Activated CD4-positive, alpha-beta T cell treated with anti-CD3 and anti-CD28 coated beads for 36 hours (primary cell): ENCODE data around the gene SYNCRIP. TPM values are rescaled to one million over a fixed set of nuclear protein-coding genes. Genes with fewer than 3 reads are reported as not detected.
"Not testable (repeated sequence)": the region's sequence is repeated elsewhere in the genome, so short reads cannot be mapped to it uniquely, and the experiment has no call there.

Experiments
- ATAC-seq: fragments of 200-7000 bp; cut with Tn5 transposase; one replicate; pipeline ENCODE4 v1.10.0; 2021; ENCODE audit warnings: mild to moderate bottlenecking, moderate library complexity
- CTCF ChIA-PET: fragments of 350-600 bp; sonication (Branson Sonifier 250); formaldehyde crosslinking; loops from one replicate; lab custom pipeline; 2021; ENCODE audit warnings: antibody characterized with exemption; lab: Charles Lee
- POLR2A ChIA-PET: fragments of 350-600 bp; sonication (Branson Sonifier 250); formaldehyde crosslinking; loops from one replicate; lab custom pipeline; 2021; ENCODE audit warnings: antibody characterized with exemption, inconsistent platforms; lab: Charles Lee
- DNase-seq: peaks from one replicate; pipeline ENCODE4 v3.0.0-alpha.2; 2020
- H3K27ac Mint-ChIP-seq: one replicate; pipeline ENCODE4 v1.8.0; 2021; ENCODE audit warnings: mixed read lengths
- H3K27me3 Mint-ChIP-seq: one replicate; pipeline ENCODE4 v1.8.0; 2021; ENCODE audit warnings: mixed read lengths
- H3K36me3 Mint-ChIP-seq: one replicate; pipeline ENCODE4 v1.8.0; 2021; ENCODE audit warnings: low read depth, mixed read lengths
- H3K4me1 Mint-ChIP-seq: one replicate; pipeline ENCODE4 v1.8.0; 2021; ENCODE audit warnings: mixed read lengths
- H3K4me3 Mint-ChIP-seq: one replicate; pipeline ENCODE4 v1.8.0; 2021; ENCODE audit warnings: mild to moderate bottlenecking, moderate library complexity, mixed read lengths
- H3K9me3 Mint-ChIP-seq: one replicate; pipeline ENCODE4 v1.8.0; 2021; ENCODE audit warnings: low read depth, mixed read lengths
- intact Hi-C, 2 experiments: fragments of 100-400 bp; cut with DNase I in 1 of 2; cut with micrococcal nuclease in 1 of 2; formaldehyde crosslinking; loops; one replicate each; pipeline versions ENCODE4 v1.14.2 to v1.15.1; 2022 to 2024; cut with DNase I, micrococcal nuclease
- total RNA-seq, 2 experiments: library from RNA; stranded (reverse); gene quantifications; one replicate each; pipeline ENCODE4 v1.2.3, GENCODE V29; 2021

The SYNCRIP gene
- total RNA-seq, 2 experiments from 2014 or later: 156 to 191 TPM

GRCh38 chr6:85640821-85641220, 1.9 kb downstream of the SYNCRIP start:
- intact Hi-C loops: loop anchor here in 1 of 2 experiments (2.0 to 10.0 kb wide), 3 partner anchors 14 to 1951 kb away; partner anchors contain the start of genes CYB5R4, ORC3 and RIPPLY2
- H3K36me3 Mint-ChIP-seq: peaks cover 63% of the 10 kb centered on the region
- ChIA-PET CTCF (interaction anchor here (0.8 to 1.7 kb wide), 5 partner anchors 10 to 38 kb away, joined by 3 to 11 read pairs (median 5); no protein-coding TSS in a partner anchor), POLR2A (interaction anchor here (1.0 to 8.3 kb wide), 6 partner anchors 9 to 47 kb away, joined by 3 to 265 read pairs (median 8); partner anchors contain the start of gene SNX14)
- DNase-seq (no peak), ATAC-seq (no peak)
- H3K27me3 Mint-ChIP-seq: no peaks in the 10 kb centered on the region
- no peaks in the 10 kb centered on the region for H3K9me3 Mint-ChIP-seq
- peaks cover 60% of the 10 kb centered on the region for H3K4me1 Mint-ChIP-seq
- H3K4me3 Mint-ChIP-seq: peak overlapping the region; percentile 88
- peak overlapping the region; percentile 99 for H3K27ac Mint-ChIP-seq

GRCh38 chr6:85637579-85637978, 5.1 kb downstream of the SYNCRIP start:
- H3K4me3 Mint-ChIP-seq: no peak overlapping the region
- peaks cover 62% of the 10 kb centered on the region for H3K4me1 Mint-ChIP-seq
- POLR2A ChIA-PET: interaction anchor here (0.9 kb wide), 1 partner anchor 16 kb away, joined by 4 read pairs; no protein-coding TSS in a partner anchor
- intact Hi-C loops: loop anchor here (2.0 kb wide), 2 partner anchors 17 to 21 kb away; no protein-coding TSS in a partner anchor
- H3K27ac Mint-ChIP-seq: peak overlapping the region; percentile 29
- H3K36me3 Mint-ChIP-seq: peaks cover 86% of the 10 kb centered on the region
- H3K9me3 Mint-ChIP-seq: no peaks in the 10 kb centered on the region
- CTCF ChIA-PET: no interaction called here
- ATAC-seq (no peak), DNase-seq (no peak)
- no peaks in the 10 kb centered on the region for H3K27me3 Mint-ChIP-seq

- Mint-ChIP-seq H3K4me3 (no peak overlapping the region), H3K36me3 (peaks cover 73% of the 10 kb centered on the region), H3K9me3 (no peaks in the 10 kb centered on the region), H3K27ac (no peak overlapping the region), H3K4me1 (peaks cover 54% of the 10 kb centered on the region), H3K27me3 (no peaks in the 10 kb centered on the region)
- ATAC-seq (no peak), DNase-seq (no peak)
- intact Hi-C loops: no loop called here
- ChIA-PET POLR2A (interaction anchor here (1.4 to 1.7 kb wide), 3 partner anchors 8 to 38 kb away, joined by 5 to 11 read pairs (median 10); no protein-coding TSS in a partner anchor), CTCF (interaction anchor here (0.6 to 2.0 kb wide), 3 partner anchors 8 to 38 kb away, joined by 3 to 11 read pairs (median 3); no protein-coding TSS in a partner anchor)
Measured at GRCh38 chr6:85632164-85632942, 10.3 kb downstream of the SYNCRIP start.

- not testable (repeated sequence) for H3K4me3 Mint-ChIP-seq, ATAC-seq, H3K27me3 Mint-ChIP-seq, DNase-seq, H3K9me3 Mint-ChIP-seq
- Mint-ChIP-seq H3K36me3 (peaks cover 71% of the 10 kb centered on the region), H3K4me1 (peaks cover 50% of the 10 kb centered on the region), H3K27ac (peak overlapping the region; percentile 4)
- intact Hi-C loops: loop anchor here in 1 of 2 experiments (1.0 kb wide), 1 partner anchor 8 kb away; no protein-coding TSS in a partner anchor
- CTCF ChIA-PET: interaction anchor here (0.6 to 2.0 kb wide), 3 partner anchors 9 to 37 kb away, joined by 3 to 11 read pairs (median 3); no protein-coding TSS in a partner anchor
- POLR2A ChIA-PET: interaction anchor here (0.7 to 1.7 kb wide), 5 partner anchors 9 to 45 kb away, joined by 3 to 11 read pairs (median 5); no protein-coding TSS in a partner anchor
Measured at GRCh38 chr6:85631117-85631516, 11.6 kb downstream of the SYNCRIP start.

GRCh38 chr6:85628353-85628752, 14.3 kb downstream of the SYNCRIP start:
- DNase-seq: no peak
- ATAC-seq: peak; percentile 44
- intact Hi-C loops: loop anchor here in 1 of 2 experiments (10.0 kb wide), 1 partner anchor 46 kb away; no protein-coding TSS in a partner anchor
- H3K36me3 Mint-ChIP-seq: peaks cover 70% of the 10 kb centered on the region
- no peak overlapping the region for H3K4me3 Mint-ChIP-seq
- ChIA-PET POLR2A (interaction anchor here (2.9 kb wide), 1 partner anchor 11 kb away, joined by 9 read pairs; no protein-coding TSS in a partner anchor), CTCF (interaction anchor here (1.2 kb wide), 1 partner anchor 11 kb away, joined by 3 read pairs; no protein-coding TSS in a partner anchor)
- H3K9me3 Mint-ChIP-seq: no peaks in the 10 kb centered on the region
- H3K27ac Mint-ChIP-seq: peak overlapping the region; percentile 57
- peaks cover 58% of the 10 kb centered on the region for H3K4me1 Mint-ChIP-seq
- H3K27me3 Mint-ChIP-seq: no peaks in the 10 kb centered on the region

- ATAC-seq (peak; percentile 49), DNase-seq (no peak)
- Mint-ChIP-seq H3K27me3 (no peaks in the 10 kb centered on the region), H3K27ac (no peak overlapping the region), H3K36me3 (peaks cover 77% of the 10 kb centered on the region), H3K9me3 (no peaks in the 10 kb centered on the region), H3K4me3 (no peak overlapping the region), H3K4me1 (peaks cover 33% of the 10 kb centered on the region)
- CTCF ChIA-PET: interaction anchor here (0.7 kb wide), 1 partner anchor 11 kb away, joined by 3 read pairs; no protein-coding TSS in a partner anchor
- intact Hi-C loops: loop anchor here in 1 of 2 experiments (2.0 to 10.0 kb wide), 2 partner anchors 16 to 54 kb away; no protein-coding TSS in a partner anchor
- POLR2A ChIA-PET: no interaction called here
Measured at GRCh38 chr6:85620308-85620707, 22.4 kb downstream of the SYNCRIP start.

GRCh38 chr6:85614780-85615179, 27.9 kb downstream of the SYNCRIP start:
- intact Hi-C loops: no loop called here
- no peaks in the 10 kb centered on the region for H3K27me3 Mint-ChIP-seq
- H3K4me1 Mint-ChIP-seq: peaks cover 14% of the 10 kb centered on the region
- H3K36me3 Mint-ChIP-seq: peaks cover 70% of the 10 kb centered on the region
- no peak for ATAC-seq
- CTCF ChIA-PET: no interaction called here
- no peak for DNase-seq
- no peaks in the 10 kb centered on the region for H3K9me3 Mint-ChIP-seq
- peak overlapping the region; percentile 12 for H3K4me3 Mint-ChIP-seq
- peak overlapping the region; percentile 13 for H3K27ac Mint-ChIP-seq
- POLR2A ChIA-PET: no interaction called here

- Mint-ChIP-seq H3K27ac (no peak overlapping the region), H3K4me1 (peaks cover 8% of the 10 kb centered on the region), H3K9me3 (no peaks in the 10 kb centered on the region), H3K36me3 (peaks cover 67% of the 10 kb centered on the region), H3K4me3 (no peak overlapping the region), H3K27me3 (no peaks in the 10 kb centered on the region)
- intact Hi-C loops: loop anchor here in 1 of 2 experiments (2.0 kb wide), 1 partner anchor 14 kb away; no protein-coding TSS in a partner anchor
- CTCF ChIA-PET: no interaction called here
- POLR2A ChIA-PET: no interaction called here
- ATAC-seq: no peak
- no peak for DNase-seq
Measured at GRCh38 chr6:85612690-85613474, 29.8 kb downstream of the SYNCRIP start.

- peaks cover 57% of the 10 kb centered on the region for H3K36me3 Mint-ChIP-seq
- peak overlapping the region; percentile 42 for H3K27ac Mint-ChIP-seq
- CTCF ChIA-PET: no interaction called here
- H3K4me3 Mint-ChIP-seq: no peak overlapping the region
- ATAC-seq: no peak
- no peaks in the 10 kb centered on the region for H3K27me3 Mint-ChIP-seq
- no peak for DNase-seq
- no peaks in the 10 kb centered on the region for H3K9me3 Mint-ChIP-seq
- POLR2A ChIA-PET: no interaction called here
- intact Hi-C loops: no loop called here
- H3K4me1 Mint-ChIP-seq: peaks cover 6% of the 10 kb centered on the region
Measured at GRCh38 chr6:85610182-85610895, 32.3 kb downstream of the SYNCRIP start.

- ChIA-PET CTCF (interaction anchor here (2.0 kb wide), 1 partner anchor 10 kb away, joined by 5 read pairs; no protein-coding TSS in a partner anchor), POLR2A (no interaction called here)
- H3K4me3 Mint-ChIP-seq: no peak overlapping the region
- no peak for ATAC-seq
- H3K27ac Mint-ChIP-seq: no peak overlapping the region
- no peaks in the 10 kb centered on the region for H3K9me3 Mint-ChIP-seq
- peaks cover 21% of the 10 kb centered on the region for H3K36me3 Mint-ChIP-seq
- DNase-seq: no peak
- intact Hi-C loops: no loop called here
- no peaks in the 10 kb centered on the region for H3K27me3 Mint-ChIP-seq
- no peaks in the 10 kb centered on the region for H3K4me1 Mint-ChIP-seq
Measured at GRCh38 chr6:85602100-85602499, 40.6 kb downstream of the SYNCRIP start.
